AG08395 (cell line): ENCODE data around the gene SMTNL2.
A peak's percentile ranks its signal among the peaks of the same experiment; 100 is the strongest.

ENCODE experiments used
- DNase-seq: peaks from one replicate; pipeline ENCODE4 v3.0.0; 2012; ENCODE audit warnings: mixed read lengths, low spot score

SMTNL2 gene

DNA sequence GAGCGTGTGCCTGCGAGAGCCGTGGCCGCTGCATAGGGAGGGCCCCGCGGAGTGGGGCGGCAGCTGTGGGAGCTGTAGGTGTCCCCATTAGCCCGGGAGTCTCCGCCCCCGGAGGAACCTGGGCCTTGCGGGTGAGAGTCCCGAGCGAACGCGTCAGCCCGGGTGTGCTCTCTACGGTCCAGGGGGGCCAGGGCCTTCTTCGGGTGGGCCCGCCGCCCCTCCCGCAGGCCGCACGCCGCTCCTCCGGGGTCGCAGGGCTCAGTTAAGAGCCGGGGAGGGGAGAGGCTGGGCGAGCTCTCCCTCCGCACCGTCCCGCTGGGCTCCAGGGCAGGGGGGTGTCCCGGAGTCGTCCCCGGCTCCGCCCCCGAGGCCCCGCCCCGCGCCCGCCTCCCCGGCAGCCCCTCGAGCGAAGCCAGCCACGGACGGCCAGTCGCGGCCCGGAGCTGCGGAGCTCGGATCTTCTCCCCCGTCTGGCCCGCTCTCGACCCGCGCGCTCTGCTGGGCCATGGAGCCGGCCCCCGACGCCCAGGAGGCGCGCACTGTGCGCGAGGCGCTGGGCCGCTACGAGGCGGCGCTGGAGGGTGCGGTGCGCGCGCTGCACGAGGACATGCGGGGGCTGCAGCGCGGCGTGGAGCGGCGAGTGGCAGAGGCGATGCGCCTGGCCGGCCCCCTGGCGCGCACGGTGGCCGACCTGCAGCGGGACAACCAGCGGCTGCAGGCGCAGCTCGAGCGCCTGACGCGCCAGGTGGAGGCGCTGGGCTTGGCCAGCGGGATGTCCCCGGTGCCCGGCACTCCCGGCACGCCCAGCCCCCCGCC, at the start of gene SMTNL2:
Gene SMTNL2 (plus strand): TSS at position 429 of the 816 bp plus-strand sequence. CDS start 77 bp downstream, at position 506.
- DNase-seq = no peak

DNA sequence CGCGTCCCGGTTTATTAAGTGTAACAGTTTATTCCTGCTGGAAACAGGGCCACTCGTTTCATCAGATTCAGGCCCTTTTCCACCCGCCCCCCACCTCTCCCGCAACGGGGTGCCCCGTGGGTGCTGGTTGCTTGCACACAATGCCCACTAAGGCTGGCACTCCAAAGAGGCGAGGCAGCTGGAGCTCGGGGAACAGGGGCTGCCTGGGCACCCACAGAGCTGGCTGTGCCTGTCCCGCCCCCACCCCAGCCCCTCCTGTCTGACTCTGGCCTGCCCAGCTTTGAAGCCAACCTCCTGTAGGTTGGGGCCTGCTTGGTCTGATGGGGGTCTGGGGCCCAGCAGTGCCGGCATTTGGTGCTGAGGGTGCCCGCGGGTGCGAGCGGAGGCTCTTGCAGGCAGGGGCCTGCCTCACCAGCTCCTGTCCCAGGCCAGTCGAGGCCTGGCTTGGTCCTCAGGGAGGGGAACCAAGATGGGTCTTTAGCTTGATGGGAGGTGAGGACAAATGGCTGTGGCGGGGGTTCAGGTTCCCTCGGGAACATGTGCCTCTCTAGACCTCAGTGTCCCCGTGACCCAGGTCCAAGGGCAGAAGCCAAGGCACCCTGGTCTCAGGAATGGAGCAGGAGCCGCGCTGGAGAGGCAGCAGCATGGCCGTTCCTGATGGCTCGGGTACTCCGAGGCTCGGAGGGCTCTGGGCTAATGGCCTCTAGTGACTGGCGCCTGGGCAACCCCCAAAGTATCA, 49.2 kb upstream of the SMTNL2 start:
- no peak for DNase-seq

DNA sequence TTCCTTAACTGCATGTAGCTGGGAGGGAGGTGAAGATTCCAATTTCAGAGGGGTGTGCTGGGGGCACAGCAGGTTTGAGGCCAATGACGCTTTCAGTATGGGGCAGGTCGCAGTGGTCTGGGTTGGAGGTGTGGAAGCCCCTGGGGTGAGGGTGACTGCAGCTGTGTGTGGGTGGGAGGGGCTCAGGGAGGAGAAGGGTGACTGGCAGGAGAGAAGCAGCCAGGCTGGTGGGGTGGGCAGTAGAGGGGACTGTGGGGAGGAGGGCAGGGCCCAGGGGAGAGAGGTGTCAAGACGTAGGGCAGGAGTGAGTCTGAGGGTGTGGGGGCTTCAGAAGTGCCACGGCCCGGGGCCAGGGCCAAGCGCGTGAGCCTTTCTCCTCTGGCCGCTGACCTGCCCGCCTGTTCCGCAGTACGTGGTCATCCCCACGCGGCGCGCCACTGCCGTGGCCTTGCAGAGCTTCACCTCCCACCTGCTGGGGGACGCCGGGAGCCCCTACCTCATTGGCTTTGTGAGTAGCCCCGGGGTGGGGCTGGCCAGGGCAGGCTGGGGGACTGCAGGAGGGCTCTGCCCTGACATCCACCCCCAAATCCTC, 48.6 kb upstream of the SMTNL2 start:
- DNase-seq = no peak

DNA sequence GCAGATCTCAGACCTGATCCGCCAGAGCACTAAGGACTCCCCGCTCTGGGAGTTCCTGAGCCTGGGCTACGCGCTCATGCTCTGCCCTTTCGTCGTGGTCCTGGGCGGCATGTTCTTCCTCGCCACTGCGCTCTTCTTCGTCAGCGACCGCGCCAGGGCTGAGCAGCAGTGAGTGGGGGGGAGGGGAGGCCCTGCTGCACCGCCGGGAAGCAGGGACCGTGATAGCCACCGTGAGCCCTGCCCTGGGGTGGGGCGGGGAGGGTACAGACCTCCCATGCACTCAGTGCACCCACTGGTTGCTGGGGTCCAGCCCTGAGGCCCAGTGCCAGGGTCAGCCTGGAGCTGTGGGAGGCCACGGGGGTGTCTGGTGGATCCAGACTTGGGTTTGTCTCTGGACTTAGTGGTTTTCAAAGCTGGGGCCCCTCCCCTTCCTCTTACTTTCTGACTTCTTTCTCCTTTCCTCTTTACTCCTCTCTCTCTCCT, 48.0 kb upstream of the SMTNL2 start:
- peak; percentile 44 for DNase-seq

DNA sequence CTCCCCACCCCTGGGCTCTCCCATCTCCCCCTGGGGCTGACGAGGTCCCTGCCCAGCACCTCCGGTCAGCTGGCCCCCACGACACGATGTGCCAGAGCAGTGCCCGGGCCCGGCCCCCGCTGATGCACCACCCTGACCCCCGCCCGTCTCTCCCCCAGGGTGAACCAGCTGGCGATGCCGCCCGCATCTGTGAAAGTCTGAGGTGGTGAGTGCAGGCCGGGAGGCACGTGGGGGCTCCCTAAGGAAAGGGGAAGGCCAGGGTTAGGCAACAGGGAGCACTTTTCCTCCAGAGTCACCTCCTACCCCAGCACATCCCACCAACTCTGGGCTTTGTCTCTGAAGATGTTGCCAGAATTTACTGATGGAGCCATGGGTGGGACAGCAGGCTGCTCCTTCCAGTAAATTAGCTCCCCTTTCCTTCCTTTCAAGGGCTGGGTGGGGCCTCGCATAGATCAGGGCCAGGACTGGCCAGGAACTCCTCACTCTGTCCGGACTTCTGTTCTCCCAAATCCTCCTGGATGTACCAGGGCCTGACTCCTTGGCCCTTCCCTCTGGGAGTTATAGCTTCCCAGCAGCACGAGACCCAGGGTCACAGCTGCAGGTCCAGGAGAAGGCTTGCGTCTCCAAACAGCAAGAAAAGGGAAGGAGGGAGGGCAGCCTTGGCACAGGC, 47.5 kb upstream of the SMTNL2 start:
- peak; percentile 50 for DNase-seq

DNA sequence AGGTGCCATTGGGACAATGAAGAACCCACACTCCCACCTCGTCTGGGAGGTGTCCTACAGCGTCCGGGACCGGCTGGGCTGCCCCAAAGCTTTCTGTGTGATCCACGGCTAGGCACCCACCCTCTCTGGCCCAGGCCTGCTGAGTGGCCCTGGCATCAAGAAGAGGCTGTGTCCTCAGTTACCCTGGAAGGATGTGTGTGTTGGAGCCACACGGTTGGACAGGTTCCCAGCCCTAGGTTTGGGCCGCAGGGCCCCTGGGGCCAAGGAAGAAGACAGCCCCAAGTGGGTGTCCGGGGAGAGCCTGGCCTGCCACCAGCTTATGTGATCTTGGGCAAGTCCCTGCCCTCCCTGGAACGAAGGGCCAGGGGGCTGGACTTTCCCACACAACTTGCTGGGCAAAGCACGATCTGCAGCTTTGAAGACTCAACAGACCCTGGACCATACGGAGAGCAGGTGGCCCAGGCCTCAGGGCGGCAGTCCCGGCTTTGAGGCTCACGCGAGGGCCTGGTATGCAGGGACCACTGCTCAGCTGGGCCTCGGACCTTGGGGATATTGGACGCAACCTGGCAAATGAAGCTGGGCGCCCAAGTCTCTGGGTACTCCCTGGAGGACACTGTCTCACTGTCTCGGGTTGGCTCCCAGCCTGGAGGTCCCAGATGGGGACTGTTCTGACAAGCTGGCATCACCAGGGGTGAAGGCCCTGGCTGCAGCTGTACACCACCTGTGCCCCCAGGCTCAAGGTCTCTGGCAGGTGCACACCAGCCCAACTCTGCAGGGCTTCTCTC, 46.7 kb upstream of the SMTNL2 start:
- DNase-seq = no peak

DNA sequence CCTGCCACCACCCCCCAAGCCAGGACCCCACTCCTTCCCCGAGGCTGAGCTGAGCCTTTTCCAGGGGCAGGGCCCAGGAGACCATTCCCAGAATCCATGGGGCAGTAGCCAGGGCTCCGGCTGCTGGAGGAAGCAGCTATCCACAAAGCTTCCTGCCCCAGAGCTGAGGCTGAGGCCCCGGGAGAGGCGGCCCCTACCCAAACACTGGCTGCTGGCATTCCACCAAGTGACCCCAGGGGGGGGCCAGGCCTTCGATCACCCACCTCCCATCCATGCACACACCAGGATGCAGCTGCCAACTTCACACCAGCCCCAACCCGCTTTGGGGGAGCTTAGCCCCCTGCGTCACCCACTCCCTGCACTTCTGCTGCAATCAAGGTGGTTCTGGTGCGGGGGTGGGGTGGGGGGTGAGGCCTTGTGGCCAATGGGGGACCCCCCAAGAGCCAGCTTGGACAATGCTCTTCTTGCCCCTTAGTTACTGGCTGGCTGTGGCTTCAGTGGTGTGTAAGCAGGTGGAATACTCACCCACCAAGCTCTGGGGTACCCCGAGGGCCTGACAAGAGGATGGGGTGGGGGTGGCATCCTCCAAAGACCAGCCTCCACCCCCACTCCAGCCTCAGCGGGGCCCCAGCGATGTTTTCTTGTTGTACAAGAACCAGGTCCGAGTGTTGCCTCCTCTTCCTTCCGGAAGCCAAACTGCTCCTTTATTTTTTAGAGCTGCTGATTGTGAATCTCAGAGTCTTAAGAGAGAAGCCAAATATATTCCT, 45.9 kb upstream of the SMTNL2 start:
- no peak for DNase-seq

DNA sequence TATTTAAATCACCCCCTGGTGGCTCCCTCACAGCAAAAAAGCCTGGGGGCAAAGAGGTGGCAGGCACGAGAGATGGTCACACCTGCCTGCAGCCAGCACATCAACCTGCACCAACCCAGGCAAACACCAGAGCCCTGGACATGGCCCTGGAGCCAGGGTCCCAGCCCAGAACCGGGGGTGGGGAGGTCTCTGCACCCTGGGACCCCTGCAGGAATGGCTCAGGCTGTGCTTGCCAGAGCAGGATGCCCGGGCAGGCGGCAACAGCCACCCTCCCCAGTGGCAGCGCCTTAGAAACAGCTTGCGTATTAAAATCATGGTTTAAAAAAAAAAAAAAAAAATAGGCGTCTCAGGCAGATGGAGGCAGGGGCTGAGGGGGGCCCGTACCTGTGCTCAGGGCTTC, 45.3 kb upstream of the SMTNL2 start:
- no peak for DNase-seq

DNA sequence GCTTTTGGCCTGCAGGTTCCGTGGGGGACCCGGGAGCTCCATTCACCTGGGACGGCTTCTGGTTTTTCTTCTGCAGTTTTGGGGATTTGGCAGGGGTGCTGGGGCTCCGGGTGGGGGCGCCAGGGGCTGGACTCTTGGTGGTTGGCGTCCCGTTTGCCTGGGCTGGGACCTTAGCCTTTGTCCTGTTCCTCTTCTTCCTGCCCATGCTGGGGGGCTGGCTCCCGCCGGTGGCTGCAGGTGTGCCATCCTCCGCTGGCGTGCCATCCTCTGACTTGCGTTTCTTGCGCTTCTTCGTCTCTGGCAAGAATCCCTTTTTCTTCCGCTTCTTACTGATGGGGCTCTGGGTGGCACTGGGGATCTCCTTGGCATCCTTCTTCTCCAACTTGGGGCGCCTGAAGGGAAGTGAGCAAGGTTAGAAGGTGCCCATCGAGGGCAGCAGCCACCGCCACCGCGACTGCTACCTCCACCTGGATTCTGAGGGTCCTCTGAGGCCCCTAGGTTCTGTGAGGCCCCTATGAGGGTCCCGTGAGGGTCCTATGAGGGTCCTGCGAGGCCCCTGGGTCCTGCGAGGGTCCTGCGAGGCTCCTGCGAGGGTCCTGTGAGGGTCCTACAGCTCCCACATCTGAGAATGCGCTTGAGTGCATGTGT, 44.6 kb upstream of the SMTNL2 start:
- DNase-seq = no peak

DNA sequence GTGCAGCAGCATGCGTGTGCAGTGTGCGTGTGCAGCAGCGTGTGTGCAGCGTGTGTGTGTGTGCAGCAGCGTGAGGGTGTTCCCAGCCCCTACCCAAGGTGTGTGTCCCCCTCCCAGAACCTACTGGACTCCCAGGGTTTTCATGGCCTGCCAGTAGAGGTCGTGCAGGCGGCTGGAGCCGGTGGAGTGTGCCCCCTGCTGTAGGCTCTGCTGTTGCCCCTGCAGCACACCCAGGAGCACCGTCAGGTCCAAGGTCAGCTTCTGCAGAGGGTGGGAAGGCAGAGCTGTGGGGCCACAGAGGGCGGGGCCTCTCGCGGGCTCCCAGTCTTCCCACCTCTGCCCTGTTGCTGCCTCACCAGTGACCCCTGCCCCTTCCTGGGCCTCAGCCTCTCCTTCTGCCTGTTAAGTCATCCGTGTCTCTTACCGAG, 44.1 kb upstream of the SMTNL2 start:
- DNase-seq = no peak

DNA sequence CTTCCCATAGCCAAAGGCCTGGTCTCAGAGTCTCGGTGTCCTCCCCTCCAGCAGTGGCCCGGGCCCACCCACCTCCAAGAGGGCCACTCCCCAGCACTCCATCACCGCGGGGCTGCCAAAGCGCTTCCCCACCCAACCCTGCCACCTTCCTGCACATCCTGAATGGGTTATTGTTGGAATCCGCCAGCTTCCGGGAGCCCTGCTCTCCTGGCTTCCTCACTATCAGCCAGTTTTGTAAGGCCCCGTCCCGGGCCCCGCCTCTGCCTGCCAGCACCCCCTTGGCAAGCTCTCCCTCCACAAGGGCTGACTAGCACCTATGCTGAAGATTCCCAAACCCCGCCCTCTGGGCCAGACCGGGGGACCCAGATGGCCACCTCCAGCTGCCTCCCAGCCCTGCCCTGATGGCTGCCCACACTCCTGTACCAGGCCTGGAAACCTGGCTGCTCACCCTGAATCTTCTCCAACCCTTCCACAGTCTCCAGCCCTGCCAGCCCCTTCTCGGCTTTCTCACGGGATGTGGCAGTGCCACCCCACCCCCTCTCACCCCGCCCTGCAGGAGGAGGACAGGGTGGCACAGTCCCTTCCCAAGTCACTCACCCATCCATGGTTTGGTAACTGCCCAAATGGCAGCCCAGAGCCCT, 43.5 kb upstream of the SMTNL2 start:
- DNase-seq = no peak

DNA sequence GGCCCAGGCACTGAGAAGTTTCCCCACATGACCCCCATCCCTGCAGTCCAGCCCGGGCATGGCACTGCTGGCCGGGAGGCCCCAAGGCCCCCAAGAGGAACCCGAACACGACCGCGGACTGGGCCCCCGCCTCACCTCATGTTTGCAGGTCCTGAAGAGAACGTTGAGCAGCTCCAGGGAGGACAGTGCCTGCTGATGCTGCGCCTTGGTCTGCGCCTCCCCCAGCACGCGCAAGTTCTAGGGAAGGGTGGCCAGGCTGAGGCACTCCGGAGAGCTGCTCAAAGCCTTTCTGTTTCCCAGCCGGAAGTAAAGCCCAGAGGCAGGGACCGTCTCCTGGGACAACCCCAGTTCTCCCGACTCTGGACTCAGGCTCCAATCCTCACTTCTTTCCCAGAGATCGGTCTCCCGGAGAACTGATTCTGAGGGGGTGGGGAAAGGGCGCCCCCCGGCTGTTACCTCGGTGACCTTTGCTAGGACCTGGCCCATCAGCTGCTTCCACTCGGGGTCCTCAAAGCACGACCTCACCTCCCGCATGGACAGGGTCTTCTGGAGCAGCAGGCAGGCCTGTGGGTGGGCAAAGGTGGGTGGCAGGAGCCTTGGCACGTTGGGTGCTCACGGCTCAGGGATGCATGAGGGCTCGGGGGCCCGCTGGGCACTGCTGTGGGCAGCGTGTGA, 42.9 kb upstream of the SMTNL2 start:
- DNase-seq = no peak

DNA sequence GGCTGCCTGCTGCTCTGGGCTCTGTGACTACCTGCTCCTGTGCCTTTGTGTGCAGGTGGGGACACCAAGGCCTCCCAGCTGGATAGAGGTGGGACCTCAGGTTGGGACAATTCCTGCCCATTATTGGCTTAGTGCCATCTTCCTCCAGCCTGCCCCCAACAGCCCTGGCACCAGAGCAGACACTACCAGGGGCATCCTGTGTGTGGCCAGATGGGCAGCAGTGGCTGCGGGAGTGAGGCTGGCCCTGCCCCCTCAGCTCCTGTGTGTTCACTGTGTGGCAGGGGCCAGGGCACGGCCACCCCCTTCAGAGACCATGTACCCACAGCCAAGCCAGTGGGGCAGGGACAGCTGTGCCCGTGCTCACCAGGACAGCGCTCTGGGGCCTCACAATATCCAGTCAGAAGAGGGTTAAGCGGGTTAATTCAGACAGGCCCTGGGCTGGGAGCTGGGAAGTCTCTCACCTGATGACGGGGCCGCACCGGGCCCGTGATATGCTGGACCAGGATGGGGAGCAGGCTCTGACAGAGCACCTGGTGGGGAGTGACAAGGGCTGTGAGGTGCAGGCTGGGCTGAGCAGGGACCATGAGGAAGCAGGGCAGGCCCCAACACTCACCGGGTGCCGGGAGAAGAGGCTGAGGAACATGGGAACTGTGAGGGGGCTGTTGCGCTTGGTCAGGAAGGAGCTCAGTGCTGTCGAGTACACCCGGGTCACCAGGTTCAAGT, 42.2 kb upstream of the SMTNL2 start:
- no peak for DNase-seq

DNA sequence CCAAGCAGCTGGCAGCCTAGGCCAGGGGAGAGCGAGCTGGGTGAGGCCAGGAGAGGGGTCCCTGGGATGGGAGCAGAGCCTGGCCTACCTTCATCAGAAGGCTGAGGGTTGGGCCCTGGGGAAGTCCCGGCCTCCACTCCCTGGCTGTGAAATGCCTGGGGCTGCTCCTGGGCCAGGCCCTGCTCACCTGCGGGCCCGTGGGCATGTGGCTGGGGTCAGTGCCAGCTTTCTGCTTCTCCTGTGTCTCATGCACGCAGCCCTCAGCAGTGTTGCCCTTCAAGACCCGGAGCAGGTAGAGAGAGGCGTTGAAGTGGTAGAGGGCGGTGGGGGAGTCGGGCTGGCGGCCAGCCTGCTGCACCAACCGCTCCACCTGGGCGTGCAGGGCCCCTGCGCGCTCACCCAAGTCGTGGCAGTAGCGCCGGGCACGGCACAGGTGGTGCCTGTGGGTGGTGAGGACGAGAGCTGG, 41.6 kb upstream of the SMTNL2 start:
- DNase-seq = no peak

DNA sequence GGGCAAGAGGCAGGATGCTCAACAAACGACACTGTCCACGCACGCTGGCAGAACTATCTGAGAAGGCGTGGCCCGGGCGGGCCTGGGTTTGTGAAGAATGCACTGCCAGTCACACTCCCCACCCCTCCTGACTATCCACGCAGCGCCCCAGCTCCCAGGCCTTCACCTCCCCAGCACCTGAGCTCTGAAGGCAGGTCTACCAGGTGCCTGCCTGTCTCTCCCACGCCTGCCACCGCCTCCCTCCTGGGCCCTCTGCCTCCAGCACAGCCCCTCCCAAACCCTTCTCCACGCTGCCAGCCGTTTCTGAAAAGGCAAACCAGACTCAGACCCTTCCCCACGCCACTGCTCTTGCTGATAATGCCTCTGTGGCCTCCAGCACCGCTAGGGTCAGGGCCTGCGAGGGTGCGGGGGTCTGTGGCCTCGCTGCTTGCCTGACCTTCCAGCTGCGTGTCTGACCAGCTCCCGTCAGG, 40.7 kb upstream of the SMTNL2 start:
- no peak for DNase-seq

DNA sequence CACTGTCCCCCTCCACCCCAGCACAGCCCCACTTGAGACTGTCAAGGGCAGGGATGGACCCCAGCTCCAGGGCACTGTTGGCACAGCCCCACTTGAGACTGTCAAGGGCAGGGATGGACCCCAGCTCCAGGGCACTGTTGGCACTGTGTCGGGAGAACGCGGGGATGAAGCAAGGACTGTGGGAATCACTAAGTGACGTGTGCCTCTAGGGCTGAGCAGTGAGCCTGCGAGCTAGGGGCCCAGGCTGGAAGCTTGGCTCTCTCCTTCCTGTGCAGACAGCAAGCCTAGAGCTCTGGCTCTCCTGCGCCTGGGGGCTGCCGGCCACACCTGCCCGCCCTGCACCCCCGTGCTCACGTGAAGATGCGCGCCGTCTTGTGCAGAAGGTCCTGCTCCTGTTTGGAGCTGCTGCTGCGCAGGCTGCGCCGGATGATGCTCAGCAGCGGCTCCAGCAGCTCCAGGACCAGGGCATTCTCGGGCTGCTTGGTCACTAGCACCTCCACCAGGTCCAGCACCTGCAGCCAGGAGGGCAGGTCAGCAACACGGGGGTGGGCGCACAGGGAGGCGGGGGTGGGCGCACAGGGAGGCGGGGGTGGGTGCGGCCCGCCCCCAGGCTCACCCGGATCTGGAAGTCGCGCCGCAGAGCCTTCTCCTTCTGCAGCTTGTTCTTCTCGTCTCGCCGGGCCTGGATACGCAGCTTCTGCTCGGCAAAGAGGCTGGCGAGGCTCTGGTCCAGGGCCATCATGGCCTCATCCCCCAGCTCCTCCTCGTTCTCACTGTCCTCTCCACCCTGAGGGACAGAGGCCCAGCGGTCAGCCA, 40.0 kb upstream of the SMTNL2 start:
- DNase-seq = no peak

DNA sequence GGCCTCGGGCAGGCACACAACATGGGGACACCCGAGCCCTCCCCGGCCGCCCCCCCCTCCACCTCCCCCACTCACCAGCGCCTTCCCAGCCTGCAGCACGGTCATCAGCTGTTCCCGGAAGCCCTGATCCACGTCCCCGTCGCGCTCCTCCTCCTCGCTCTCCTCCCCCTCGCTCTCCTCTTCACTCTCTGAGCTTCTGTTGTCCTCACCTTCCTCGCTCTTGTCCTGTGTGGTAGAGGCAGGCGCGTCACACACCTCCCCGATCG, 39.4 kb upstream of the SMTNL2 start:
- no peak for DNase-seq
